ENCODE results near the gene ZSCAN25.

DNA sequence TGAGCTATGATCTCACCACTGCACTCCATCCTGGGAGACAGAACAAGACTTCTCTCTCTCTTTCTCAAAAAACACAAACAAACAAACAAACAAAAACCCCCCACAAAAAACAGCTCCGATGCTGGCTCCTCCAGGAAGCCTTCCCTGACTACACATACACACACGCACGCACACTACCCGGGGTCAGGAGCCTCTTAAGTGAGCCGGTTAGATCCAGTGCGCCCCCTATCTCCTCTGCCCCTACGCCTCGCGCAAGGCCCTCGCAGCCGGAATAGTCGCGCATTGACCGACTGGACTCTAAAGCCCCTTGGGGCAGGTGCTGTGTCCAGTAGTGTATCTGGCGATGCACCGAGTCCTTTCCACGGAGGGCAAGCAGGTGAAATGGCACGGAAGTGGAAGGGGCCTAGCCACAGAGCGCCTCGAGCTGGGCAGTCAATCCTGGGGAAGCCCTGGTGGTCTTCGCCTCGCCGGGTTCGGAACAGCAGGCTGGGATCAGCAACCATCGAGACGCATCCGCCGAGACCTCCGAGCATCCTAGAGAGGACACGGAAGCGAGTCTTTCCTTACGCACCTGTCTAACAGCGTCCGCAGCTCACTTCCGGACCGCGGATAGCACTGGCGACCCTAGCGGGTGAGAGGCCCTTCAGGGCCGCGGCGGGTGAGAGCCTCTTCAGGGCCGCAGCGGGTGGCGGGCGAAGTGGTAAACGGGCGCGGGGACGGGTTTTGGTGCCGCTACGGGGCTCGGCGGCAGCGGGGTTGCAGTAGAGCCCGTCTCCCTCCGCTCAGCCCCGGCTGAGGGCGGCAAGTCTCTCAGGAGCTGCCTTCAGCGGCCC, at the start of gene ZSCAN25:
- TF ChIP-seq YY1 (IDR thresholded peaks at IDR 0.05; ENCODE audit: insufficient read depth, insufficient read length) (no peak), ZNF274 (IDR thresholded peaks at IDR 0.05; ENCODE audit: low read depth, low read length) (no peak), SUZ12 (IDR thresholded peaks at IDR 0.05; ENCODE audit: extremely low read depth, insufficient read depth, insufficient read length) (no peak)
